ENCODE results near the gene VSNL1.

VSNL1 gene

DNA sequence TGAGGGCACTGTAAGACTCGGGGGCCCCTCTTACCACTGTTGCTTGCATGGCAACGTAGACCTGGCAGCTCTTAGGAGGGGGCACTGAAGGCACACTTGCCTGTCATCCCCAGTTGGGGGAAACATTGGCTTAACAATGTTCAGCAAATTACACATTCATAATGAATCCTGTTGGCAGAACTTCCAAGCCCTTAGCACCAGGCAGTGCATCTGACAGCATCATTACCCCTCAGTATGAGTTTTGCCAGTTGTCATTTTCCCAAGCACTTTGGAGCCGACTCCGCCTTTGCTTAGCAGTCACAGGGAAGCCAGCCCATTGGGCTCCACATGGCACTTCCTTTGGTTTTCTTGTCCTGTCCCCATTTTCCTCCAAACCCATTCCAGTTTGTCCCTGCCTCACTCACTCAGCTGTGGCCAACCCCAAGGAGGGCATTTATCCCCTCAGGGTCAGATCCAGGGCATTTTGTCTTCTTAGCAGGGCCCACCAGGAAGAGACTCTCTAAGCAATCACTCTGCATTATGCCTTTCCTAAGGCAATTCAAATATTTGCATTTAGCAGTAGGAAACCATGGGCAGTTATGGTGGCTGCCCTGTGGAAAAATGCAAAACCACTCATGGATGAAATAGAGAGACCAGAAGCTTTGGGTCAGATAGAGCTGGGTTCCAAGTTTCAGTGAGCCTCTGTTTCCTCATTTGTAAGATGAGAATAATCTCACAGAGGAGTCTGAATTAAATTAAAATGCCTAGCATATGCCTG, 73.9 kb downstream of the VSNL1 start:
- no peak for DNase-seq (ENCODE audit: low read depth)

DNA sequence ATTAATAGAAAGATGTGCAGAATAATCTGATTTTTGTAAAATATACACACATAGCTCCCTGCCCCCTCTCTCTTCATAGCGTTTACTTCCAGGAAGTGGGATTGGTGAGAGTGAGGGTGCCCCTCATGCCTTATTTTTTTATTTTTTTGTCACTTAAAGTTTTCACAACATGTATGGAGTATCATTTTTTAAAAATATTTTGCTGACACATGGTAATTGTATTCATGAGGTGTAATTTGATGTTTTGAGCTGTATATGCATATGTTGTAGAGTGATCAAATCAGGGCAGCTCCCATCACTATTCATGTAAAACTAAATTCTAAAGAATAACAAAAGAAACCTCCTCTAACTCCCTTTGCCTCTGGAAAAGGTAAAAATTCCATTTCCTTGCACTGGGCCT, 74.7 kb downstream of the VSNL1 start:
- DNase-seq (ENCODE audit: low read depth), result no peak

DNA sequence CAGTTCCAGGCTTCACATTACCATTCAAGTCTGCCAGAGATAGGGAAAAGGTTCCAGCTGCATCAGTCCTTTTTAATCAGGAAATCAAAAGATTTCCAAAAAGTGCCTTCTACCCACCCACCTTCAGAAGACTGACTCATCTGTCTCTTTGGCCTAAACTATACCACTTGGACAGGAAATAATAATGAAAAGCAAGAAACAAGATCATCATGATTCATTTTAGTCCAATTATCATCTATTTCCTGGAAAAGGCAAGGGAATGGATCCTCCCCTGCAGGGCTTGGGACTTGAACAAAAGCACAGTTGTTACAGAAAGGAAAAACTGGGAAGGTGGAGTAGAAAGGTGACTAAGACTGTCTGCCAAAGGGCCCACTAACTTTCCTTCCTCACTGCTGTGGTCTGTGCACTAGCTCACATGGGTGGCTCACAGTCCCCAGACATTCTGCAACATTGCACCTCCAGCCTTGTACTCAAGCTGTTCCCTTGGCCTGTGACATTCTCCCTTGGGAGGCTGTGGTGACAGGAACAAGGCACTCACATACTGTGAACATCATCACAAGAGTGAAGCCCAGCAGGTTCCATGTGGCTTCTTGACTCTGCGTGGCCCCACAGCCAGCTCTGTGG, 75.3 kb downstream of the VSNL1 start:
- no peak for DNase-seq (ENCODE audit: low read depth)

DNA sequence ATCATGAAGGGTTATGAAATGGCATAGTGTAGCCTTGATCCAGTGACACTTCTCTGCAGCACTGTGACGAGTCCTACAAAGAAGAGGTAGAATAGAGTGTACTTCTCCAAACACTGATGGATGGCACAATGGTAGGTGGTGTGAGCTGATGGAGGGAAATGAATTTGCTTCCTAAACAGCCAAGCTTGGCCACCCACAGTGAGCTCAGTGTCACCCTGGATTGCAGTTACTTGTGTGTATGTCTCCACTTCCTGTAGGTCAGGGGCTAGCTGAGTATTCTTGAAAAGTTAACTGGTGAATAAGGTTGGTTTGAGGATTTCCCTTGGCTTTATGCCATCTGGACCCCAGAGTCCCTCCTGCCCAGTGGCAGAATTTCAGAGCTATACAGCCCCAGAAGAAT, 75.9 kb downstream of the VSNL1 start:
- no peak for DNase-seq (ENCODE audit: low read depth)

DNA sequence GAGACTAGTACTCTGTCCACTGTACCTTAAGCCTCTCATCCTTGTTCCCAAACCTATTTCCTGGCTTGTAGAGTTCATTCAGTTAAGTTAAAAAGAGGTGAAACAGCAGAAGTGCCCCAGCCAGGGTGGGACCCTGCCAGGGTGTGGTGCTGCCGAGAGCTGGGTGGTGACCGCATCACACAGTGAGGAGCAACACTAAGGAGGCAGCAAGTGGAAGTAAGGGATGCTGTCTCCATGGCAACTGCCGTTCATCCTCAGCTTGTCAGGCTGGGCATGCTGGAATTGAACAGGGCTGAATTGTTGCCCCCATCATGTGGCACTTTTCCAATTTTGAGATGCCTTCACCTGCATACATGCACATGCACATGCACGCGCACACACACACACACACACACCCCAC, 77.0 kb downstream of the VSNL1 start:
- DNase-seq (ENCODE audit: low read depth), result no peak

DNA sequence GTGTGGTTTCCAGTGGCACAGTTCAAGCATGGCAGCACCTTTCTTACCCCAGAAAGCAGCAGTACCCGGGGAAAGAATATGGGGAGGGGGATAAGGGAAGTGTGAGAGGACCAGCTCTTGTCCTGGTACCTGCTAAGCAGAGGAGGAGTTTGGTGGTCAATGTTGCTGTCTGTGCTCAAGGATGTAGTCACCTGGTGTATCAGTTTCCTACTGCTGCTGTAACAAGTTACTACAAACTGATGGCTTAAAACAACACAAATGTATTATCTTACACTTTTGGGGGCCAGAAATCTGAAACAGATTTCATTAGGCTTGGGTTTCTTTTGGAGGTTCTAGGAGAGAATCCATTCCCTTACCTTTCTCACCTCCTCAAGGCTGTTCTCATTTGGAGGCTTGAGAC, 77.5 kb downstream of the VSNL1 start:
- DNase-seq (ENCODE audit: low read depth), result no peak

DNA sequence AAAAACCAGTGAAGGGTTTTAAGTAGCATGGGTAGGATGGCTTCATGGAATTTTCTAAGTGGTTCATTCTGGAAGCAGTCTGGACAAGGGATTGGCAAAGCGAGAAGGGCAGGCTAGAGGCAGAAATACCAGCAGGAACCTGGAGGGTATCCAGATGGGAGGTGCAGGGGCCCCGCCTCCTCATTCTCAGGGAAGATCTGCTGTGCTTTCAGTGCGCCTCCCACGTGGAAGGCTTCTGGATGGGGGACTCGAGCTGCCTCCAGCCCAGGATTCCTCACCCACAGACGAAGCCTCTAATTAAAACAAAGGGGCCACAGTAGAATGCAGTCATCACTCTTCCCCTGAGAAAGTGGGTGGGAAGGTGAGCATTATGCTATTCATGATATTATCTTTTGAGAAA, 79.8 kb downstream of the VSNL1 start:
- no peak for DNase-seq (ENCODE audit: low read depth)

DNA sequence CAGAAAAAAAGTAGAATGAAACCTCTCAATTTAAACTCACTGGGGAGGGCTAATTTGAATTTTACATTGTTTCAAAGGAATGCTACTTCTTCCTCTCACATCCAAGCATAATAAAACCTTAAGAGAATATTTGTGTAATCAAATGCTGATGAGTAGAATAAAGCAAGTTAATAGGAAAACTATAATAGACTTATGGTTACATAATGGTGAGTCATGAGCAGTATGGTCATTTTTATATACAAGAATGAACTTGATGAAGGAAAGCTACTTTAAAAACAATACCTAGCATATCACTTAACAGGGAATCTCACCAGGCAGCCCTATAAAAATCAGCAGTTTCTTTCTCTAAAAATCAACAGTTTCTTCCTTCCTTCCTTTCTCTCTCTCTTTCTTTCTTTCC, 80.3 kb downstream of the VSNL1 start:
- DNase-seq (ENCODE audit: low read depth), result no peak

DNA sequence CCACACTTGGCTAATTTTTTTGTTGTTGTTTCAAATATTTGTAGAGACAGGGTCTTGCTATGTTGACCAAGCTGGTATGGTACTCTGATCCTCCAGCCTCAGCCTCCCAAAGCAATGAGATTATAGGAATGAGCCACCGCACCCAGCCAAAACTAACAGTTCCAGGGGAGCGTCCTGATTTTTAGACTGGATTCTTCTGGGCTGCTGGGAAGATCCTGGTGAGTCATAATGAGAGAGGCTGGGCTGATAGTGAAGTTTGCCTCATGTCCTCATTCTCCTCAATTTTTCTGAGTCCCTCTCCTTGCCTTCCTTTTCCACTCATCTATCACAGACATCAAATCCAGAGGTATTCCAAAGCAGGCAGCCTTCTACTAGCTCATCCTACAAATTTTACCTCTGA, 81.3 kb downstream of the VSNL1 start:
- DNase-seq (ENCODE audit: low read depth), result no peak

DNA sequence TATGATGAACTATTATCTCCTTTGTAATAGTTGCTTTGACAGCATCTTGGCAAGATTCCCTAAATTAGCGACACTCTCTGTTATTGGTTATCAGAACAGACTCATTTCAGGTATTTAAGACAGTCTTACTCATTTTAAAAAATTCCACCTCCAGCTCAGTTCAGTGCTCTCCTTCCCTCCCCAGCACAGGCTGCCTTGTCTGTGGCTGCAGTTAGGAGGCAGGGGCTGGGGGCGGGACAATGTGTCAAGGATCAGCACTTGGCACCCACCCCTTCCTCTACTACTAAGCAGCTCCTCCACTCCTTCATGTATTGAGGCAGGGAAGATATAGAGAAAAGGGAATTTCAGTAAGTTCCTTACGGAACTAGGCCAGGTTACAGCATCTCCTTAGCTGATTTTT, 85.0 kb downstream of the VSNL1 start:
- no peak for DNase-seq (ENCODE audit: low read depth)

DNA sequence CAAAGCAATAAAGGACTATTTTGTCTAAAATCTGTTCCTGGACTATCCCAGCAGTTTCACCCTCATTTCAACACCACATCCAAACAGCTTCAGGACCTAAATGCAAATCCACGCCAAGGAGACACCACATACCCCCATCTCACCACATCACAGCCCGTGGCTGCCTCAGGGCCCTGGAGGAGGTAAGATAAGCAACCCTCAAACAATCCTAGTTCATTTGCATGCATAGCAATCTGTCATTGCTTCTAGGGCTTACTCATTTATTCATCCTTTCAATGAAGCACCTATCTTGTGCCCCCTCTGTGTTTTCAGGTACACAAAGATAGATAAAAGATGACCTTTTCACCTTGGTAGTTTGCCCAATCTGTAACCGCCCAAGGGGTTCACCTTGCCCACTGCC, 86.5 kb downstream of the VSNL1 start:
- no peak for DNase-seq (ENCODE audit: low read depth)

DNA sequence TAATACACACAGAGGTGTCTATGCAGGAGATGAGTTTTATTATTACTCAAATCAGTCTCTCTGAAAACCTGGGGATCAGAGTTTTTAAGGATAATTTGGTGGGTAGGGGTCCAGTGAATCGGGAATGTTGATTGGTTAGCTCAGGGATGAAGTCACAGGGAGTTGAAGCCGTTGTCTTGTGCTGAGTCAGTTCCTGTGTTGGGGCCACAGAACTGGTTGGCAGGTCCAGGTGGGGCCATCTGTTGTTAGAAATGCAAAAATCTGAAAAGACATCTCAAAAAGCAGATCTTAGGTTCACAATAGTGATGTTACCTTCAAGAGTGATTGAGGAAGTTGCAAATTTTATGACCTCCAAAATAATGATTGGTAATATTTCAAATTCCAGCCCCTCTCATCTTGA, 86.9 kb downstream of the VSNL1 start:
- no peak for DNase-seq (ENCODE audit: low read depth)

DNA sequence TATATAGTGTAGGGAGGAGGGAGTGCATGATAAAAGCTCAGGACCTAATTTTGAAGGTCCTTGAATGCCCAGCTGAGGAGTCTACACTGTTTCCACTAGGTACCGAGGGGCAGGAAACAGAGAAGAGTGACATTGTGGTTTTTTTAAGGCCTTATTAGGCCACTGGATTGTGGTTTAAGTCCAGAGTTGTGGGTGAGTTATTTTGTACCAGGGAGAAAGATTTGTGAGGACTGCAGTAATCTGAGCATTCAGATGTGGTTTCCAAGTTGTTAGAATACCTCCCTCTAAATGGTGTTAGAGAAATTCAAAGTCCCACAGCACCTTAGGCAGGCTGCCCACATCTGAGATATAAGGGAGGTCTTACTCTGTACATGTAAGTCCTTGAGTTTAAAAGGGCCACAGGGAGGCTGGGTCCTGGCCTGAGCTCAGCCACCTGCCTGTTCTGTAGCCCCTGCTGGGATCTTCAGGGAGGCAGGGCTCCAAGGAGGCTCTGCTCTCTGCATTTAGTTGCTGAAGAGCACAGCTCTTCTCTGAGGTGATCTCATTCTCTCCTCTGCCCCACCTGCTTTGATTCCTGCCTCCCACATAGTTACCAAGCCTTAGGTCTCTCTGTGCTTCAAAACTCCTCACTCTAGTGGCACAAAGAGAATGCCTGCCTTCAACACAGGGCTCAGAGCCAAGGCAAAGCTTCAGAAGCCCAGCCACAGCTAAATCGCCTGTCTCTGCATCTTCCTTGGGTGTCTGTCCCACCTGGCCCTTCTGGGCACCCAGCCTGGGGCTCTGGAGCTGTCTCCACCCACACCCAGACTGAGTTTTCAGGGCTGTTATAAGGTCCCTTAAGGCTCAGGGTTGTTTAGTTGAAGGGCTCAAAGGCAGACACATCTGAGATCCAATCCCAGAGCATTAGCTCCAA, 88.1 kb downstream of the VSNL1 start:
- no peak for DNase-seq (ENCODE audit: low read depth)

DNA sequence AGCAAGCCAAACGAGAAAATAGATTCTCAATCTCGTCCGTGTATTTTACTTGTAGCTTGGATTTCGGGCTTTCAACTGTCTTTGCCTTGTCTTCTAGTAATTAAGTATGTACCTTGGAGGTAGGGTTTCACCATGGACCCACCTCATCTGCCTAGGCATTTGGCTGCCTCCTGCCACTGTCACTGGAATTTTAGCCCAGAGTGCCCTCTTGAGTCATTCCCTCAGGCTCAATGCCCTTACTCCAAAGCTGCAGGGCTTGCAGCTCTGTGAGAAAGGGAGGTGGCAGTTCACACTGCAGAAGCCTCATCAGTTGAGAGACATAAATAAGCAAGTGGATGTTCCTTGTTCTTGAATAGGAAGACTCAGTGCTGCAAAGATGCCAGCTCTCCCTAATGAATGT, 89.6 kb downstream of the VSNL1 start:
- DNase-seq (ENCODE audit: low read depth), result no peak

DNA sequence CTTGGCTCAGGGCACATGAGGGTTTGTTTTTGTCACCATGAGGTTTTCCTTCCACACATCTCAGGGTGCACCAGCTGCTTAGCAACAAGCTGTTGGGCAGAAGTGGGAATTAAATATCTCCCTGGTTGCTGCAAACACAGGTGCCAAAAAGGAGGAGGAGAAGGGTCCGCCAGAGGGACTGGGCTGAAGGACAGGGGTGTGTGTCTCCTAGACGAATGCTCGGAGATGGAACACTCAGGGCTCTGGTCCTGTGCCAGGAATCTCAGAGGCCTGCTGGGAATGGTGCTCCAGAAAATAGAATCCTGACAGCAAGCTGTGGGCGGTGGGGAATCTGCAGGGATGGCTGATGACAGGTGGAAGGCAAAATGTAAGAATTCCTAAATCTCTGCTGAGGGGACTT, 94.5 kb downstream of the VSNL1 start:
- no peak for DNase-seq (ENCODE audit: low read depth)

DNA sequence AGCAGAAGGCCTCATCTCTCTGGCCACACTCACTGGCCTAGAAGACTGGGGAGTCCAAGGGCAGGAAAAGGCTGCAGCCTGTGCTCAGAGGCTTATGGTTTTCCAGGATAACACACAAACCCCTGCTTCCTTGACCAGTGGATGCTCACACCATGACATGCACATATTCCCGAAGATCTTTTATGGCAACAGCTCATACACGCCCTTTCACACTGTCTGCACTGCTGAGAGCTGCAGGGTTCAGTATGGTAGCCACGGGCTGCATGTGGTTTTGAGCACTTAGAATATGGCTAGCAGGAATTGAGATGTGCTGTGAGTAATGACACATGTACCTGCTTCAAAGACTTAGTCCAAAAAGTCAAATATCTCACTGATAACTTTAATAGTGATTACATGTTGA, 95.8 kb downstream of the VSNL1 start:
- DNase-seq (ENCODE audit: low read depth), result no peak

DNA sequence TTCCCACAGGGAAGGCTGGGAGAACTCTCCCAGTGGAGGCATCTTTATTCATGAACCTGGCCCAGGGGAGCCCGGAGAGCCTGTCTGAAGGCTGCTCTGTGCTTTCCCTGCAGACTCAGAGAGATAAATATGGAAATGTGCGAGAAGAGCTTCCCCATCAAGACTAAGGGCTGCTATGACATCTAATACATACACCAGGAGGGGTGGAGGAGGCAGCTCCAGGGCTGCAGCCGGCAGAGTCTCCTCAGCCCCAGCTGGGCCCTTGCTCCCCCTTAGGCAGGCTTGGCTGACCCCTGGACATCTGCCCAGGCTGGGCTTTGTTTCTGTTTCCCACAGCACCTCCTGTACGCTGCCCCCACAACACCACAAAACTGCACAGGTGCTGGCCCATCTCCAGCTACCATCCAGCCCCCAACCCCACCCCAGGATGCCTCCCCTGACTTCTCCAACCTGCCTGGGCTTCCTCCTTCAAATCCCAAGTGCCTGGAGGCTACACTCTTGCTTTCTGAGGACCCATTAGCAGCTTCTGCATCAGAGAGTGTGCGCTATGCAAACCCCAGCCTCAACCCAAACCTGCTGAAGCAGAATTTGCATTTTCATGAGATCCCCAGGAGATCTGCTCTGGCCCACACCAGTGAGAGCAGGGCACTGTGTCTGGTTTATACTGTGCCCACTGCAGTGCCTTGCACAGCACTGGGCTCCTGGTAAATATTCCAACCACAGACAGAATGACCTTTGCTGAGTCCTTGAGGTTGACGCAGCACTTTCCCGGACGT, 96.8 kb downstream of the VSNL1 start:
- no peak for DNase-seq (ENCODE audit: low read depth)

DNA sequence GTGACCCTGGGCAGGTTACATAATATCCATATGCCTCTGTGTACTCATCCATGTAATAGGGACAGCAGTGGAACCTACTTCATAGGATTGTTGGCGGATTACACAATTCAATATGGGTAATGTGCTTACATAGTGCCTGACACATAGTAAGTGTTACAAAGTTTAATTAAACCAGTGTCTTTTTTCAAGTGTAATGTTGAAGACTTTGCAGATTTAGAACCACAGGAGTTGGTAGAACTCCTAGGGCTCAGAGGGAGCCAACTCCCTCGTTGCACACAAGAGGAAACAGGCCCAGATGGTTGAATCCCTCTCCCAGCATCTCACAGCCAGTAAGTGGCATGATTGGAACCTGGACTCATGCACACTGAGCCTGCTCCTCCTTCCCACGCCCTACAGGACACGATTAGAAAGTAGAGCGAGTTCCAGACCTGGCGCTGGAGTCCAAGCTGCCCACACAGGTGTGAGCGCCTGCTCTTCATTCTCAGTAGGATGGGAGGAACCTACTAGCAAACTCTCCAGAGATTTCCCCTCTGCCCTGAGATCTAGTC, 97.8 kb downstream of the VSNL1 start:
- DNase-seq (ENCODE audit: low read depth), result no peak

DNA sequence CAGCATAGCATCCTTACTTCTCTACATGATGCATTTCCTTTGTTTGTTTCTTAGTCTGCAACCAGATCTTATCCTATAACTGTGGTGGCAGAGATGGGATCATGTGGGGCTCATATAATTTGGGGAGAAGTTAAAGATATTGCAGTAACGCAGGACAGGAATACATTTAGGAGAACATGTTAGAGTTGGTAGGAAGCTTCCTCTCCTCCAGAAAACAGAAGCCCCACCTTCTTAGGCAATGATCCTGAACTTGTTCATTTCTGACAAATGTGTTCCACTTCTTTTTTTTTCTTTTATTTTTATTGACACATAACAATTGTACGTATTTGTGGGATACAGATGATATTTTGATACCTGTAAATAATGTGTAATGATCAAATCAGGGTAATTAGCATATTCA, 99.9 kb downstream of the VSNL1 start:
- no peak for DNase-seq (ENCODE audit: low read depth)

DNA sequence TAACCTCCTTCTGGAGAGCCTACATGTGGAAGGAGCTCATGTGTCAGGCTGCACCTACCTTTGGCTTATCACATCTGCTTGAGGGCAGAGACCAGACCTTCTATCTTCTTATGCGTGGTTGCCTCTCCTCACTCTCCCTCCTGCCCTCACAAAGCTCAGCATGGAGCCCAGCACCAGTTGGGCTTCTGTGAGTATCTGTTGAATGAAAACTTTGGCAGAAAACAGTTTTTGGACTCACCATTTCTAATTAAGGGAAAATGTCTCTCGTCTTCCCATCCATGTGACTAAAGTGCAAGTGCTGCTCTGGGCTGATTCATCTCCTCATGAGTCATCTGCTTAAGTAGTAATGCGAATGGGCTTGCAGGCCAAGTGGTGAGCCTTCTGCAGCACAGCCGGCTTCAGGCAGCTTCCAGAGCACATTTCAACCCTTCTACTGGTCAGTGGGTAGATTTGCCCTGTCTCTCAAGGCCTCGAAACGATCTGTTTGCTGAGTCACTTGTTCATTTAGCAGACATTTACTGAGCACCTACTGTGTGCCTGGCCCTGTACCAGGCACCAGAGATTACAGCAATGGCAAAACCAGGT, 102.6 kb downstream of the VSNL1 start:
- no peak for DNase-seq (ENCODE audit: low read depth)

DNA sequence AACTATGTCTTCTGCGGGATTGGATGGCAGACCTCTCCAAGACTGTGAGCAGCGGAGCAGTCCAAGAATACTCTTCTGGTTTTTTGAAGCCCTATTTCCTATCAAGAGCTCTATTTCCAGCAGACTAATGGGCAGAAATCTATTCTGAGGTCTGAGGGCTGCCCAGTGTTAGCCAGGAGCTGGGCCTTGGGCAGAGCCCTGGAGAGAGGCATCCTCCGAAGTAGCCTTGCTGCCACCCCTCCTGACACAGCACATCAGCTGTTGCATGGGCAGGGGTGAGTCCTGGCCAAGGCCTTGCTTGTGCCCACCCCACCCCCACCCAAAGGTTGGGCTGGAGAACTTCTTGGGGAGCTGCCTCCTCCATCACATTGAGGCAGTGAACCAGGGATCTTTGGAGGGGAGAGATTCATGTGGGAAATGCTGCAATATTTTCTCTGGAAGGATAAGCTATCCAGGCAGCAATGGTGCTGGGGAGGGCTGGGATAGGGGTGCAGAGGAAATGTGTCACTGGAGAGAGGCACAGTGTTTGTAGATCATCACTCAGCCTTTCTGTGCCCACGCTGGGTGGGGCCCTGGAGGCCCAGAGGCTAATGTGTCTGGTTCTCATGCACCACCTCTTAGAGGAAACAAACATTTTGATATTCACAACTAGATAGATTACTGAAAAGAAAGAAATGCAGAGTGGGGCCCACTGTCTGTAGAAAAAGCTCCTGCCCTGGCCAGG, 104.7 kb downstream of the VSNL1 start:
- no peak for DNase-seq (ENCODE audit: low read depth)

Measured in stimulated activated CD8-positive, alpha-beta memory T cell treated with anti-CD3 and anti-CD28 coated beads, Interleukin-4, amount 100 ng/mL, for 24 hours (primary cell).